DOHH2 (cell line): ENCODE results near the gene SDHC.

Source experiments
- H3F3A ChIP-seq: fragments of 200-600 bp; sonication (generic), shearing (Covaris generic); 2 replicates; pipeline ENCODE4 v1.6.0; 2016; ENCODE audit warnings: antibody characterized with exemption, mild to moderate bottlenecking; ENCODE audit not compliant: control insufficient read depth, insufficient read depth
- H3K27ac ChIP-seq: fragments of 200-600 bp; sonication (generic); 2 replicates; pipeline ENCODE4 v1.5.1; 2014; ENCODE audit warnings: low read depth, mild to moderate bottlenecking, low read length, moderate library complexity
- H3K27me3 ChIP-seq: fragments of 200-600 bp; sonication (generic); 2 replicates; pipeline ENCODE4 v1.6.1; 2014; ENCODE audit warnings: mild to moderate bottlenecking, low read length, mixed read lengths; ENCODE audit not compliant: control insufficient read depth
- H3K36me3 ChIP-seq: fragments of 200-600 bp; sonication (generic); 2 replicates; pipeline ENCODE4 v1.6.1; 2014; ENCODE audit warnings: mild to moderate bottlenecking, low read length, moderate library complexity, mixed read lengths; ENCODE audit not compliant: control insufficient read depth
- H3K4me1 ChIP-seq: fragments of 200-600 bp; sonication (generic); 2 replicates; pipeline ENCODE4 v1.6.1; 2014; ENCODE audit warnings: mild to moderate bottlenecking, low read length, mixed read lengths; ENCODE audit not compliant: control insufficient read depth
- H3K4me2 ChIP-seq: fragments of 200-600 bp; sonication (generic); 2 replicates; pipeline ENCODE4 v1.6.0; 2014; ENCODE audit warnings: mild to moderate bottlenecking, low read length, moderate library complexity
- H3K4me3 ChIP-seq: fragments of 200-600 bp; sonication (generic); 2 replicates; pipeline ENCODE4 v1.5.1; 2014; ENCODE audit warnings: mild to moderate bottlenecking, low read length, mixed read lengths
- H3K79me2 ChIP-seq: fragments of 200-600 bp; sonication (generic); 2 replicates; pipeline ENCODE4 v1.6.1; 2014; ENCODE audit warnings: mild to moderate bottlenecking, low read length, mixed read lengths; ENCODE audit not compliant: control insufficient read depth
- H3K9me2 ChIP-seq: fragments of 200-600 bp; sonication (generic); replicated peaks from 2 replicates; pipeline ENCODE4 v1.6.1; 2014; ENCODE audit warnings: mild to moderate bottlenecking, low read length, mixed read lengths; ENCODE audit not compliant: control insufficient read depth
- H3K9me3 ChIP-seq: fragments of 200-600 bp; sonication (generic); 2 replicates; pipeline ENCODE4 v1.6.1; 2014; ENCODE audit warnings: antibody characterized with exemption, low read length, mixed read lengths; ENCODE audit not compliant: control insufficient read depth, insufficient read depth
- H4K20me1 ChIP-seq: fragments of 200-600 bp; sonication (generic); 2 replicates; pipeline ENCODE4 v1.6.0; 2014; ENCODE audit warnings: low read depth, mild to moderate bottlenecking, antibody characterized with exemption, low read length, moderate library complexity; ENCODE audit not compliant: control insufficient read depth, insufficient read depth
- CTCF ChIP-seq: fragments of 200-600 bp; sonication (generic); IDR thresholded peaks from one replicate; pipeline ENCODE4 v1.5.1; 2014; ENCODE audit warnings: antibody characterized with exemption, mild to moderate bottlenecking, low read depth, low read length; ENCODE audit not compliant: poor library complexity, severe bottlenecking
- EZH2phosphoT487 ChIP-seq: fragments of 200-600 bp; sonication (generic); IDR thresholded peaks from 2 replicates; pipeline ENCODE4 v1.6.1; 2017; ENCODE audit warnings: borderline replicate concordance, mild to moderate bottlenecking, antibody characterized with exemption, low read length, moderate library complexity, mixed read lengths

The SDHC gene

GRCh38 chr1:161287482-161288054, 26.6 kb upstream of the SDHC start:
- Histone ChIP-seq H4K20me1 (no peaks in the 10 kb centered on the region), H3K27ac (no peak overlapping the region)

GRCh38 chr1:161290779-161291178, 23.4 kb upstream of the SDHC start:
- Histone ChIP-seq H4K20me1 (no peaks in the 10 kb centered on the region), H3K9me2 (no peaks in the 10 kb centered on the region), H3K27ac (no peak overlapping the region), H3K4me1 (no peaks in the 10 kb centered on the region), H3K4me3 (no peak overlapping the region), H3K9me3 (no peaks in the 10 kb centered on the region), H3K79me2 (no peaks in the 10 kb centered on the region), H3F3A (no peaks in the 10 kb centered on the region), H3K27me3 (0 out of 2 replicates have a peak, but pooled peaks cover 3% of the 10 kb centered on the region), H3K36me3 (no peaks in the 10 kb centered on the region), H3K4me2 (no peak overlapping the region)
- no peak for TF ChIP-seq EZH2phosphoT487
- TF ChIP-seq CTCF = no peak

More at GRCh38 chr1:161287482-161288054, 26.6 kb upstream of the SDHC start:
- H3K36me3 ChIP-seq = no peaks in the 10 kb centered on the region
- no peaks in the 10 kb centered on the region for H3K9me2 ChIP-seq
- TF ChIP-seq EZH2phosphoT487 = no peak
- no peak for TF ChIP-seq CTCF
- H3K9me3 ChIP-seq = no peaks in the 10 kb centered on the region
- peaks cover 7% of the 10 kb centered on the region for H3K4me1 ChIP-seq
- no peaks in the 10 kb centered on the region for H3K79me2 ChIP-seq
- H3K27me3 ChIP-seq = peaks cover 30% of the 10 kb centered on the region
- H3K4me2 ChIP-seq = no peak overlapping the region
- no peak overlapping the region for H3K4me3 ChIP-seq
- H3F3A ChIP-seq = no peaks in the 10 kb centered on the region

GRCh38 chr1:161297415-161297814, 16.8 kb upstream of the SDHC start:
- H3K9me2 ChIP-seq = no peaks in the 10 kb centered on the region
- H3F3A ChIP-seq = no peaks in the 10 kb centered on the region
- peaks cover 12% of the 10 kb centered on the region for H3K4me1 ChIP-seq
- H3K27me3 ChIP-seq = no peaks in the 10 kb centered on the region
- no peak overlapping the region for H3K4me2 ChIP-seq
- H3K9me3 ChIP-seq = no peaks in the 10 kb centered on the region
- no peaks in the 10 kb centered on the region for H4K20me1 ChIP-seq
- no peak overlapping the region for H3K4me3 ChIP-seq
- no peaks in the 10 kb centered on the region for H3K79me2 ChIP-seq
- H3K27ac ChIP-seq = no peak overlapping the region
- no peak for TF ChIP-seq EZH2phosphoT487
- no peak for TF ChIP-seq CTCF
- no peaks in the 10 kb centered on the region for H3K36me3 ChIP-seq
